Muscle layer of duodenum (tissue), 2 donors: ENCODE results near the gene ACTN4.
"Not testable (repeated sequence)": the region's sequence is repeated elsewhere in the genome, so short reads cannot be mapped to it uniquely, and the experiment has no call there.

ENCODE experiments used
- H3K27ac ChIP-seq: one replicate; pipeline ENCODE4 v1.7.0; 2013; ENCODE audit warnings: mild to moderate bottlenecking, low read length
- H3K27me3 ChIP-seq: one replicate; pipeline ENCODE4 v1.7.0; 2013; ENCODE audit warnings: low read depth, mild to moderate bottlenecking, control low read depth, low read length
- H3K36me3 ChIP-seq, 2 donors: one replicate each; pipeline ENCODE4 v1.7.0; 2013; ENCODE audit warnings: low read length in 2 of 2, control low read depth in 1 of 2, mild to moderate bottlenecking in 1 of 2; ENCODE audit not compliant: insufficient read depth in 2 of 2, control insufficient read depth in 1 of 2
- H3K4me1 ChIP-seq, 2 donors: one replicate each; pipeline ENCODE4 v1.7.0; 2013; ENCODE audit warnings: low read length in 2 of 2, mild to moderate bottlenecking in 2 of 2, control low read depth in 1 of 2, moderate library complexity in 1 of 2; ENCODE audit not compliant: insufficient read depth in 2 of 2, control insufficient read depth in 1 of 2
- H3K4me3 ChIP-seq, 2 donors: one replicate each; pipeline ENCODE4 v1.7.0; 2013; ENCODE audit warnings: low read length in 2 of 2, low read depth in 1 of 2, mild to moderate bottlenecking in 1 of 2
- H3K9me3 ChIP-seq, 2 donors: one replicate each; pipeline ENCODE4 v1.7.0; 2013; ENCODE audit warnings: low read length in 2 of 2, control low read depth in 1 of 2, mild to moderate bottlenecking in 1 of 2; ENCODE audit not compliant: control insufficient read depth in 1 of 2
- donor health status: healthy.

ACTN4 gene

DNA sequence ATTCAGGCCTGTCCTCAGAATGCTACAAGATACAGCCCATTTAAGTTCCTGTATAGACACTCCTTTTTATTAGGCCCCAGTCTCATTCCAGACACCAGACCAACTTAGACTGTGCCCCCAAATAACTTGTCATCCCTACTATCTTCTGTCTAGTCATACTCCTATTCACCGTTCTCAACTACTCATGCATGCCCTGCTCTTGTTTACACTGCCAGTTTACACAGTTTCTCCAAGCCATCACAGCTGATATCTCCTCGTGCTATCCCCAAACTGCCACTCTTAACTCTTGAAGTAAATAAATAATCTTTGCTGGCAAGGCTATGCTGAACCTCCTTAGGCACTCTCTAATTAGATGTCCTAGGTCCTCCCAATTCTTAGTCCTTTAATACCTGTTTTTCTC is 106.7 kb downstream of the ACTN4 start:
- not testable (repeated sequence) for H3K9me3 ChIP-seq, H3K4me1 ChIP-seq, H3K27me3 ChIP-seq, H3K4me3 ChIP-seq, H3K36me3 ChIP-seq, H3K27ac ChIP-seq

DNA sequence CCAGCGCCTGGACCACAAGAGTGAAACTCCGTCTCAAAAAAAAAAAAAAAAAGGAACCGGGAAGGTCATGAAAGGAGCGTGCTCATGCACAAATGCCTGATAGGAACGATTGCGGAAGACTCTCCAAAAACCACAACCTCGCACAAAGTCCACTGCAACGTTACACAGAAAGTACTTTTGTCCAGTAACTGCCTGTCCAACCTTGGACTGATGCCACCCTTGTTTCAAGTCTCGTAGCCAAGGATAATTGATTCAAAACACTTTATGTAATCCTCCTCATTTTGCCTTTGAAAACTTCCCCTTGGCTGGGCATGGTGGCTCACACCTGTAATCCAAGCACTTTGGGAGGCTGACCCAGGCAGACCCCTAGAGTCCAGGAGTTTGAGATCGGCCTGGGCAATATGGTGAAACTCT is 112.1 kb downstream of the ACTN4 start:
- H3K27ac ChIP-seq = no peak overlapping the region
- H3K4me1 ChIP-seq = no peaks in the 10 kb centered on the region
- no peaks in the 10 kb centered on the region for H3K9me3 ChIP-seq
- H3K27me3 ChIP-seq = no peaks in the 10 kb centered on the region
- no peak overlapping the region for H3K4me3 ChIP-seq
- no peaks in the 10 kb centered on the region for H3K36me3 ChIP-seq

DNA sequence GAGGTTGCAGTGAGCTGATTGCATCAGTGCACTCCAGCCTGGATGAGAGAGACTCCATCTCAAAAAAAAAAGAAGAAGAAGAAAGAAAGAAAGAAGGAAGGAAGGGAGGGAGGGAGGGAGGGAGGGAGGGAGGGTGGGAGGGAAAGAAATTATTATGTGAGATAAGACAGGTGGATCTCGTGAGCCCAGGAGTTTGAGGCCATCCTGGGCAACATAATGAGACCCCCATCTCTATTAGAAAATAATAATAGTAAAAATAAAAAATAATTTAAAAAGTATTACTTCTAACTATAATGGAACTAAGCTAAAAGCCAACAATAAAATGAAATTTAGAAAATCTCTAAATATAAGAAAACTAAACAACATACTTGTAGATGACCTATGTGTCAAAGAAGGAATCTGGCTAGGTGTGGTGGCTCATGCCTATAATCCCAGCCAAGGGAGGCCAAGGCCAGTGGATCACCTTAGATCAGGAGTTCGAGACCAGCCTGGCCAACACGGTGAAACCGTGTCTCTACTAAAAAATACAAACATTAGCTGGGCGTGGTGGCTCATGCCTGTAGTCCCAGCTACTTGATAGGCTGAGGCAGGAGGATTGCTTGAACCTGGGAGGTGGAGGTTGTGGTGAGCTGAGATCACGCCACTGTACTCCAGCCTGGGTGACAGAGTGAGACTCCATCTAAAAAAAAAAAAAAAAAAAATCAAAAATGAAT is 113.5 kb downstream of the ACTN4 start:
- not testable (repeated sequence) for H3K4me3 ChIP-seq, H3K36me3 ChIP-seq, H3K27me3 ChIP-seq, H3K4me1 ChIP-seq, H3K9me3 ChIP-seq, H3K27ac ChIP-seq

DNA sequence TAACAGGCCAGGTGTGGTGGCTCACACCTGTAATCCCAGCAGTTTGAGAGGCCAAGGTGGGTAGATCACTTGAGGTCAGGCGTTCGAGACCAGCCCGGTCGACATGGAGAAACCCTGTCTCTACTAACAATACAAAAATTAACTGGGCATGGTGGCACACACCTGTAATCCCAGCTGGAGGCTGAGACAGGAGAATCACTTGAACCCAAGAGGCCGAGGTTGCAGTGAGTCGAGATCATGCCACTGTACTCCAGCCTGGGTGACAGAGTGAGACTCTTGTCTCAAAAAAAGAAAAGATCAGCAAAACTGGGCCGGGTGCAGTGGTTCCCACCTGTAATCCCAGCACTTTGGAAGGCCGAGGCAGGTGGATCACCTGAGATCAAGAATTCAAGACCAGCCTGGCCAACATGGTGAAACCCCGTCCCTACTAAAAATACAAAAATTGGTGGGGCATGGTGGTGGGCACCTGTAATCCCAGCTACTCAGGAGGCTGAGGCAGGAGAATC is 114.5 kb downstream of the ACTN4 start:
- not testable (repeated sequence) for H3K27ac ChIP-seq, H3K27me3 ChIP-seq, H3K9me3 ChIP-seq, H3K4me1 ChIP-seq, H3K36me3 ChIP-seq, H3K4me3 ChIP-seq

DNA sequence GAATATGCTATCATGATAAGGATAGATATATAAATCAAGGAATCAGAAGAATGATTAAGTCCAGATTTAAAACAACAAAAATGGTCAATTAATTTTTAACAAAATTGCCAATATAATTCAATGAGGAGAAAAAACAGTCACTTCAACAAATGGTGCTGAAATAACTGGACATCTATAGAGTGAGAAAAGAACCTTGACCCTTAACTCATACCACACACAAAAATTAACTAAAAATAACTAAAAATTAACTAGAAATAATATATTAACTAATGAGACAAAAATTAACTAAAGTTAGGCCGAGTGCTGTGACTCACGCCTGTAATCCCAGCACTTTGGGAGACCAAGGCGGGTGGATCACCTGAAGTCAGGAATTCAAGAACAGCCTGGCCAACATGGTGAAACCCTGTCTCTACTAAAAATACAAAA is 116.4 kb downstream of the ACTN4 start:
- H3K4me3 ChIP-seq = no peak overlapping the region
- H3K4me1 ChIP-seq = no peaks in the 10 kb centered on the region
- no peak overlapping the region for H3K27ac ChIP-seq
- no peaks in the 10 kb centered on the region for H3K36me3 ChIP-seq
- H3K27me3 ChIP-seq = no peaks in the 10 kb centered on the region
- H3K9me3 ChIP-seq = no peaks in the 10 kb centered on the region

DNA sequence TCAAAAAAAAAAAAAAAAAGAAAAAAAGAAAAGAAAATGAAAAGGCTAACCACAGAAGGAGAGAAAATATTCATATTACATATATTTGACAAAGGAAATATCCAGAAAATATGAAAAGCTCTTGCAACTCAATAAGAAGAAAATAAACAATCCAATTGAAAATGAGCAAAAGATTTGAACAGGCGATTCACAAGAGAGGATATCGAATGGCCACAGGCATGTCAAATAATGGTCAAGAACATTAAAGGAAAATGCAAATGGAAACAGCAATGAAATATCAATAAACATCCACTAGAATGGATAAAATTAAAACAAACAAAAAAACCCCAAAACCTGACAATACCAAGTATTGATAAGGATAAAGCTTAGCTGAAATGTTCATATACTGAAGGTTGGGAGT is 117.8 kb downstream of the ACTN4 start:
- no peaks in the 10 kb centered on the region for H3K9me3 ChIP-seq
- H3K4me1 ChIP-seq = peaks cover 0 to 3% of the 10 kb centered on the region in 2 donors
- no peak overlapping the region for H3K4me3 ChIP-seq
- H3K27ac ChIP-seq = no peak overlapping the region
- H3K36me3 ChIP-seq = no peaks in the 10 kb centered on the region
- no peaks in the 10 kb centered on the region for H3K27me3 ChIP-seq

DNA sequence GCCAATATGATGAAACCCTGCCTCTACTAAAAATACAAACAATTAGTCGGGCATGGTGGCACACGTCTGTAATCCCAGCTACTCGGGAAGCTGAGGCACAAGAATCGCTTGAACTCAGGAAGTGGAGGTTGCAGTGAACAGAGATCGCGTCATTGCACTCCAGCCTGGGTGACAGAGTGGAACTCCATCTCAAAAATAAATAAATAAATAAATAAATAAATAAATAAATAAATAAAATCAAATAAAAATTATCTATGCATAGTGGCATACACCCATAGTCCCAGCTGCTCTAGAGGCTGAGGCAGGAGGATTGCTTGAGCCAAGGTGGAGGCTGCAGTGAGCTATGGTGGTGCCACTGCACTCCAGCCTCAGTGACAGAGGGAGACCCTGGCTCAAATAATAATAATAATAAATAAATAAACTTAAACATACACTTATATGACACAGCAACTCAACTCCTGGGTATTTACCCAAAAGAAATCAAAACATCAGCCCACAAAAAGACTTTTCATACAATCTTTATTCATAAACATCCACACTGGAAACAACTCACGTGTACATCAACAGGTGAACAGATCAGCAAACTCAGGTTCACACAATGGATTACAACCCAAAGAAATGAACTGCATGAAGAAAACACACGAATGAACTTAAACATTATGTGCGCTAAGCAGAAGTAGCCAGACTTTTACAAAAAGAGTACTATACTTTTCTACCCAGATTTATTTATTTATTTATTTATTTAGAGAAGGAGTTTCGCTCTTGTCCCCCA is 119.0 kb downstream of the ACTN4 start:
- Histone ChIP-seq H3K4me1 (peaks cover 0 to 3% of the 10 kb centered on the region in 2 donors), H3K27me3 (no peaks in the 10 kb centered on the region), H3K4me3 (no peak overlapping the region), H3K27ac (no peak overlapping the region), H3K9me3 (no peaks in the 10 kb centered on the region), H3K36me3 (no peaks in the 10 kb centered on the region)

DNA sequence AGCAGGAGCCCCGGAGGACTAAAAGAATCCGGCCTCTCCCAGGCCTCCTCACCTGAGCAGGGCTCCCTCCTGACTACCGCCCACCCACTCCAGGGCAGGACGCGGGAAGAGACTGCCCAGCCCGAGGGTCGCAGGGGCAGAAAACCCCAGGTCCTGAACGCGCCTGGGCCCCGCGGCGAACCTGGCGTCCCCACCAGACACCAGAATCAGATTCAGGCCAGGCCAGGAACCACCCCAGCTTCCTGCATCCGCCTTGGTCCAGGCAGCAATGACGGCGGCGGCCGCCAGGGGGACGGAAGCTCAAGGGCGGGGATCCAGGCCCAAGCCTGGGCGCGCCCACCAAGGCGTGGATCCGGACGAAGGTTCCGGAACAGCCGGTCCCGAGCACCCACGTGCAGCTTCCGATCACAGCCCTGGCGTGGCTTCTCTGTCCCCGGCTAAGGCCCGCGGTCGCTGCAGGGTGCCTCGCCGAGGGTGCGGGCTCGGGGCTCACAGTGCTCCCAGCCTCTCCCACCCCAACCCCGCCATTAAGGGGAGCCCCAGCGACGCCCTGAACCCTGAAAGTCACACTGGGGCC is 122.3 kb downstream of the ACTN4 start:
- Histone ChIP-seq H3K9me3 (no peaks in the 10 kb centered on the region), H3K27me3 (no peaks in the 10 kb centered on the region), H3K36me3 (no peaks in the 10 kb centered on the region), H3K27ac (no peak overlapping the region), H3K4me1 (peaks cover 0 to 3% of the 10 kb centered on the region in 2 donors), H3K4me3 (peak overlapping the region in 1 of 2 donors; percentile 40)

DNA sequence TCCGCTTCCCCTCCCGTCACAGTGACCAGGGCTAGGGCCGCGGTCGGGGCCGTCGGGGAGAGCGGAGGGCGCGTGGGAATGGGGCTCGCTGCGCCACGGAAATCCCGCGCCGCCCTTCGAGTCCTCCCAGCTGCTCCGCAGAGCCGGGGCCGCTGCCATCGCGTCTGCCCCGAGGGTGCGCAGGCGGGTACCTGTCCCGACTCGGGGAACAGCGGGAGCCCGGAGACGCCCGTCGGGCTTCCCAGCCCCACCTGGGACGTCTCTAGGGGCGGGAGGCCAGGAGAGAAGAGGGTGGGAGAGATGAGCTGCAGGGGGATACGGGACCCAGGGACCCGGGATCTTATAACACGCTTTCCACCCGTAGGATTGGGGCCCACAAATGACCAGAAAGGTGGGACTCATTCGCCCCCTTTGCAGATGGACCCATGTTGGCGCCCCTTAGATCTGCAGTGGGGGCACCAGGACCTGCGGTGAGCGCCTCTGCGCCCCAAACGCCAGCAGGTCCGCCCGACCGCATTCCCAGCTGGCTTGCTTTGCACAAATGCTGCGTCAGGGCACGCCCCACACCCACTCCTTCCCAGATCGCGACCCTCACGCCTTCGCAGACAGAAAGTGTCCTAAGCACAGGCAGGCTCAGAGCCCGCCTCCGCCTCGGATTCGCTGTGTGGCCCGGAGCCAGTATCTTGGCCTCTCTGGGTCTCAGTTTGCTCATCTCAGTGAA is 122.9 kb downstream of the ACTN4 start:
- not testable (repeated sequence) for H3K4me1 ChIP-seq, H3K9me3 ChIP-seq, H3K27me3 ChIP-seq, H3K27ac ChIP-seq, H3K36me3 ChIP-seq
- peak overlapping the region in 1 of 2 donors; percentile 40 for H3K4me3 ChIP-seq

DNA sequence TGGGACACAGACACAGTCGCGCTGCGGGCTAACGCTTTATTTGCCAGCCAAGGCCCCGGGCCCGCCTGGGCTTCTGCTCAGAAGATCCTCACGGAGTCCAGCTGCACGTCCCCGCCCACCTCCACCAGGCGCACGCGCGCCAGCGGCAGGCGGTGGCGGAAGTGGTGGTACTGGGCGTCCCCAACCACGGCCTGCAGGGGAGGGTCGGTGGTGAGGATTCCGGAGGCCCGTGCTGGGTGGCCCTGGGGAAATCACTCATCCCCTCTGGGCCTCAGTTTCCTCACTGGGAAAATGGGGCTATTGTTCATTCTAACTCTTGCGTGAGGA is 123.5 kb downstream of the ACTN4 start:
- not testable (repeated sequence) for H3K4me3 ChIP-seq, H3K27me3 ChIP-seq, H3K27ac ChIP-seq, H3K4me1 ChIP-seq, H3K36me3 ChIP-seq, H3K9me3 ChIP-seq

DNA sequence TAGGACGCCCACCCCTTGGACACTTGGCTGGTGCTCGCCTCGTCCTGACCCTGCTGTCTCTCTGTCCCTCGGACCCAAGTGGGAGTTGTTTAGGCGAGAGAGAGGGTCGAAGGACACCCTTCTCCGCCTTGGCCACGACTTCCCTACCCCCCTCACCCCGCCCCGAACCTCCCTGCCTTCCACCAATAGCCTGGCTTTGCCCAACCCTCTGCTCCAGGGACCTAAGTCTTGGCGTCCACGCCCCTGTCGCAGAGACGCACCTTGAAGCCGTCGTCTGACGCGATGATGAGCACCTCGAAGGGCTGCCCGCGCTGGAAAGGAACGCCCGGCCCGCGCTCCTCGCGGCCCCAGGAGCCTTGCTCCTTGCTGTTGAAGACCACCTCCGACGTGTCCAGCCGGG is 124.1 kb downstream of the ACTN4 start:
- not testable (repeated sequence) for H3K27ac ChIP-seq, H3K4me3 ChIP-seq, H3K4me1 ChIP-seq, H3K27me3 ChIP-seq, H3K9me3 ChIP-seq, H3K36me3 ChIP-seq
